Activated CD8-positive, alpha-beta memory T cell treated with anti-CD3 and anti-CD28 coated beads for 36 hours (primary cell): ENCODE measurements around the gene PTEN. TPM values are rescaled to one million over a fixed set of nuclear protein-coding genes. Genes with fewer than 3 reads are reported as not detected.
"Not testable (repeated sequence)": the region's sequence is repeated elsewhere in the genome, so short reads cannot be mapped to it uniquely, and the experiment has no call there.

Source experiments
- CTCF ChIA-PET: fragments of 350-600 bp; sonication (Branson Sonifier 250); formaldehyde crosslinking; loops from one replicate; lab custom pipeline; 2021; ENCODE audit warnings: antibody characterized with exemption; lab: Charles Lee
- POLR2A ChIA-PET: fragments of 350-600 bp; sonication (Branson Sonifier 250); formaldehyde crosslinking; loops from one replicate; lab custom pipeline; 2021; ENCODE audit warnings: antibody characterized with exemption; lab: Charles Lee
- total RNA-seq, 2 experiments: library from RNA; stranded (reverse); gene quantifications; one replicate each; pipeline ENCODE4 v1.2.3, GENCODE V29; 2021

Gene PTEN
- total RNA-seq, 2 experiments from 2014 or later: 42.4 to 48.0 TPM

DNA sequence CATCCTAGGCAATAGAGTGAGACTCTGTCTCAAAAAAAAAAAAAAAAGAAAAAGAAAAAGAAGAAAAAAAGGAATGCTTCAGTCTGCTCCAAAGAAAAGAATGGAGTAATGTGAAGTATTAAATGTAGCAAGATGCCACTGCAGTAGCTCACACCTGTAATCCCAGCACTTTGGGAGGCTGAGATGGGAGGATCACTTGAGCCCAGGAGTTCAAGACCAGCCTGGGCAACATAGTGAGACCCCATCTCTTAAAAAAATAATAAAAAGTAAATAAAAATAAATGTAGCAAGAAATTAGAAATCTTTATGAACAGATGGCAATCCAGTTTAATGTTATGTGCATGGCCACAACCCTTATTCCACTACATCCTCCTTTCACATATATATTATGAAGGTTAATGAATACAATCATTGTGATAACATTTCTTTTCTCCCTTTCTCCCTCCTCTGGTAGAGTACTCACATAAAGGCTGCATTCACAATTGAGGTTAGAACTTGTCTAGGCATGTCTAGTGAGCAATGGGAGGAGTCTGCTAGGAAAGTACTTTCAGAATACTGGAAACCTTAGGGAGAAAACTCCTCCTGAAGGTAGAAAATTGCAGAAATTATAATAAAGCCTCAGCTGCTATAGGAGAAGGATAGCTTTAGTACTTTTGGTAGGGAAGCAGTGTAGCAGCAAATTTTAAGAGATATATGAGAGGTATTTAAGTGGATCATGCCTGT lies 20.5 kb upstream of the PTEN start:
- CTCF ChIA-PET: no interaction called here

DNA sequence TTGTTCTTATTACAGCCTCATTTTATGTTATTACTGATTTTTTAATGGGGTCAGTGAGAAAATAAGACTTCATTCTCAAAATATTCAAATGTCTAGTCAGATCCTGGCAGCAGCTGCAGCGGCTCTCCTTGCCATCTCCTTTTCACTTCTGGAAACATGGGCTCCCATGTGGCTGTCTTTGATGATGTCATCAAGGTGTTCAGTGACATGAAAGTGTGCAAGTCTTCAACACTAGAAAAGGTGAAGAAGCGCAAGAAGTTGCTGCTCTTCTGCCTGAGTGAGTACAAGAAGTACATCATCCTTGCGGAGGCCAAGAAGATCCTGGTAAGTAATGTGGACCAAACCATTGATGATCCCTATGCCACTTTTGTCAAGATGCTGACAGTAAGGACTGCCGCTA lies 19.7 kb upstream of the PTEN start:
- POLR2A ChIA-PET: no interaction called here

More for the DNA sequence above, 20.5 kb upstream of the PTEN start:
- POLR2A ChIA-PET: interaction anchor here (0.7 kb wide), 1 partner anchor 313 kb away, joined by 6 read pairs; no protein-coding TSS in a partner anchor

DNA sequence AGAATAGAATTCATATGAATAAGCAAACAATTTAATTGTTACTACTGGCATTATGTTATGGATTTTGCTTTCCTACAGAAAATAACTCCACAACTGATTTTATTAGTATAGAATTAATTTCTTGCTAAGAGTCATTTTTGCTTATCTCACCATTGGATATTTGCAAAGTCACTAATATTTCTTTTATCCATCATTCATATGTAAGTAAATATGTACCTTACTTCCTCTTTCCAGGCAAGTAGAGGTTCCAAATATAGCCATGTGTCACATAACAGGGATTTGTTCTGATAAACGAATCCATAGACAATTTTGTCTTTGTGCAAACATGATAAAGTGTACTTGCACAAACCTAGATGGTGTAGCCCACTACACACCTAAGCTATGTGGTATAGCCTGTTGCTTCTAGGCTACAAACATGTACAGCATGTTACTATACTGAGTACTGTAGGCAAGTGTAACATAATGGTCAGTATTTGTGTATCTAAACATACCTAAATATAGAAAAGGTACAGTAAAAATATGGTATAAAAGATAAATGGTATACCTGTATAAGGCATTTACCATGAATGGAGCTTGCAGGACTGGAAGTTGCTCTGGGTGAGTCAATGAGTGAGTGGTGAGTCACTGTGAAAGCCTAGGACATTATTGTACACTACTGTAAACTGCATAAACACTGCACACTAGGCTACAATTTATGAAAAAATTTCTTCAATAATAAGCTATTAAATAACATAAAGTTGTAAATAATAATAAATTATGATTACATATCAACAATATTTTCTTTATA lies 18.4 kb upstream of the PTEN start:
- CTCF ChIA-PET: no interaction called here
- POLR2A ChIA-PET: no interaction called here

More for the DNA sequence above, 19.7 kb upstream of the PTEN start:
- CTCF ChIA-PET: no interaction called here

DNA sequence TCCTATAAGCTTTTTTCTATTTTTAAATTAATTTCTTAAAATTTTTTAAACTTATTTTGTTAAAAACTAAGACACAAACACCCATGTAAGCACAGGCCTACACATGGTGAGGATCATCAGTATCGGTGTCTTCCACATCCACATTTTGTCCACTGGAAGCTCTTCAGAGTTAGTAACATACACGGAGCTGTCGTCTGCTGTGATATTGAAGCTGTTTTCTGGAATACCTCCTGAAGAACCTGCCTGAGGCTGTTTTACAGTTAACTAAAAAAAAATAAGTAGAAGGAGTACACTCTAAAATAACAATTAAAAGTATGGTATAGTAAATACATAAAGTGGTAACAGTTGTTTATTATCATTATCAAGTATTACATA lies 17.8 kb upstream of the PTEN start:
- CTCF ChIA-PET: no interaction called here
- POLR2A ChIA-PET: no interaction called here

DNA sequence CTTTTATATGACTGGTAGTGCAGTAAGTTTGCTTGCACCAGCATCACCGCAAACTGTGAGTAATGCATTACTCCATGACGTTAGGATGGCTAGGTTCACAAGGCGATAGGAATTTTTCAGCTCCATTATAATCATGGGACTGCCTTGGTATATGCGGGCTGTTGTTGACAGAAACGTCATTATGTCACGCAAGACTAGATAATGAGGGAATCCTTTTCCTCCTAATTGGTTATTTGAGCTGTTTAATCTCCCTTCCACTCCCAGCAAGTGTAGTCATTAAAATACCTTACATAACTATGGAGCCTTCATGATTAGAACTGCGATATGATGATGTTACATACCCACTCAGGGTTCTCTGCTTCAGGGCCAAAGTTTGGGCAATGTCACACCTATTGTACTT lies 17.4 kb upstream of the PTEN start:
- CTCF ChIA-PET: interaction anchor here (0.7 kb wide), 2 partner anchors 80 to 349 kb away, joined by 3 read pairs; no protein-coding TSS in a partner anchor
- POLR2A ChIA-PET: no interaction called here

DNA sequence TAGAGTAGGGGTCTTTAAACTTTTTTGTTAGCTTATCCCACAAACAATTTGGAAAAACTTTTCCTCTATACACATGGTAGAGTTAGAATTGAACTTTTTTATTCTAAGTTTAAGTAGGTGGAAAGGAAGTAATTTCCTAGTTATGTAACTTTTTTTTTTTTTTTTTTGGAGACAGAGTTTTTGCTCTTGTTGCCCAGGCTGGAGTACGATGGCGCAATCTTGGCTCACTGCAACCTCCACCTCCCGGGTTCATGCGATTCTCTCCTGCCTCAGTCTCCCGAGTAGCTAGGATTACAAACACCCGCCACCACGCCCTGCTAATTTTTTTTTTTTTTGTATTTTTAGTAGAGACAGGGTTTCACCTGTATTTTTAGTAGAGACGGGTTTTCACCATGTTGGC lies 16.7 kb upstream of the PTEN start:
- POLR2A ChIA-PET: not testable (repeated sequence)
- CTCF ChIA-PET: interaction anchor here (0.7 kb wide), 2 partner anchors 79 to 349 kb away, joined by 3 read pairs; no protein-coding TSS in a partner anchor

DNA sequence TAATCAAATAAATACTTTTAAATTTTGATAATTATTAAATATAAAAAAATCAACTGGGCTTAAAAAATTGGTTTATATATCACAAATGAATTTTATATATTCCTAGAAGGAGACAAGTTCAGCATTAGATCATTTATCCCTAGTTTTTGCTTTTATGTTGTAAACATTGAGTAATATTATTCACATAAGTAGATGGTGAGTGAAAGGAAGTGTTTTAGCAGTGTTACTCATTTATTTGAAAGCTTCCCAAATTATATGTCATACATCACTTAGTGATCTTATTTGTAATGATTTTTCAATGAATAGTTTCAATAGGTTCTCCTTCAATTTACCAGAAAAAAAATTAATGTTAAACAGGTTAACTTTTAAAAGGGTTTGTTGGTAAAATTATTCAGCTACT lies 15.9 kb upstream of the PTEN start:
- POLR2A ChIA-PET: no interaction called here
- CTCF ChIA-PET: no interaction called here

DNA sequence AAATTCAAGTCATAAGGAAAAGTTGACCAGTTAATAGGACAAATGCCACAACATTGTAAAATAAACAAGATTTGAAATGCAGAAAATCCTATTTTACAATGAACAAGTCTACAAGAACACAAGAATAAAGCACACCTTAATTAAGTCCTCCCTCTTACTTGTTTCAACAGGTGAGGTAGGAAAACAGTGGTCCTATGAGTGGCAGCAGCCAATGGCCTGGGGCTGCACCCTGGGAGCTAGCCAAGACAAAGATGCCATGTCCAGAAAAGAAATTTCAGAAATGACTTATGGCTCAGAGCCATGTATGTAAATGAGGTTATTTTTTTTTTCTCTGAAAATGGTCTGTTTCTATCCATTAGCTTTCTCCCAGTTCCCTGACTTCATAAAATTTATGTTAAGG lies 14.4 kb upstream of the PTEN start:
- ChIA-PET CTCF (no interaction called here), POLR2A (no interaction called here)

DNA sequence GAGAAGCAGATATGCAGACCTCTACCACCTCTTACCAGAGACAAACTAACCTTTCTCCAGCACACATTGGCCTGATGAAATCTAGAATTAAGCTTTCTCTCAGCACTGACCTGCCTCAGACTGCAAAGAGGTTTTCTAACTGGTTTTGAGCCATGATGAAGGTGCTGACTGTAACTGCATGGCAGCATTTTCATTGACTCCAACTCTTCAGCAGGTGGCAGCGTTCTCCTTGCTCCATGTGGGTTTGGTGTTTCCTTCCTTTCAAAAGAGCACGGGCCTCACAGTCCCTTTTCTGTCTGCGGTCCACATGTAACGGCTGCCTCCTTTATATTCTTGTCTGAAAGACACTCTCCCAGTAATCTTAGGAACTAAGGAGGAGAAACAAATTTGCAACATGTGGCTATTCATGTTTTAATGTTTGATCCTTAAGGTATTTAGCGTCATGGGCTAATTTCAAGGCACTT lies 12.7 kb upstream of the PTEN start:
- ChIA-PET CTCF (interaction anchor here (1.1 to 3.8 kb wide), 3 partner anchors 11 to 541 kb away, joined by 4 to 12 read pairs (median 4); partner anchors contain the start of gene ATAD1), POLR2A (no interaction called here)

DNA sequence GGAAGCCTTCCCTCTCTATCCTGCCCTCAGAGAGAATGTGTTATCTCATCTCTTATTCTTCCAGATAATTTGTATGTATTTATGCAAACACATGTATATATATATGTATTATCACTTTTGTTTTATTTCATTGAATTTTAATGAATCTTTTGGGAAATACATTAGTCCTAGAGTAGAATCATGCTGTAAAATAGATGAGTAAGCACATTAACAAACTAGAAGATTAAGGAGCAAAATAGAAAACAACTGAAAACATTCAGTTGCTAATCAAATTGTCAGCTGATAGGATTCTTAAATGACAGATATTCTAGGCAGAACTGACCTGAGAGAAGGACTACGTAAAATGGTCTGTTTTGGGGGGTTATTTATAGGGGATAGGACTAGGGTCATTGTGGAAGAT lies 11.3 kb upstream of the PTEN start:
- ChIA-PET POLR2A (no interaction called here), CTCF (interaction anchor here (3.8 kb wide), 1 partner anchor 10 kb away, joined by 12 read pairs; no protein-coding TSS in a partner anchor)

DNA sequence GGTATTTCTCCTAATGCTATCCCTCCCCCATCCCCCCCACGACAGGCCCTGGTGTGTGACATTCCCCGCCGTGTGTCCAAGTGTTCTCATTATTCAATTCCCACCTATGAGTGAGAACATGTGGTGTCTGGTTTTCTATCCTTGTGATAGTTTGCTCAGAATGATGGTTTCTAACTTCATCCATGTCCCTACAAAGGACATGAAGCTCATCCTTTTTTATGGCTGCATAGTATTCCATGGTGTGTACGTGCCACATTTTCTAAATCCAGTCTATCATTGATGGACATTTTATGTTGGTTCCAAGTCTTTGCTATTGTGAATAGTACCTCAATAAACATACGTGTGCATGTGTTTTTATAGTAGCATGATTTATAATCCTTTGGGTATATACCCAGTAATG lies 8.2 kb upstream of the PTEN start:
- CTCF ChIA-PET: not testable (repeated sequence)

DNA sequence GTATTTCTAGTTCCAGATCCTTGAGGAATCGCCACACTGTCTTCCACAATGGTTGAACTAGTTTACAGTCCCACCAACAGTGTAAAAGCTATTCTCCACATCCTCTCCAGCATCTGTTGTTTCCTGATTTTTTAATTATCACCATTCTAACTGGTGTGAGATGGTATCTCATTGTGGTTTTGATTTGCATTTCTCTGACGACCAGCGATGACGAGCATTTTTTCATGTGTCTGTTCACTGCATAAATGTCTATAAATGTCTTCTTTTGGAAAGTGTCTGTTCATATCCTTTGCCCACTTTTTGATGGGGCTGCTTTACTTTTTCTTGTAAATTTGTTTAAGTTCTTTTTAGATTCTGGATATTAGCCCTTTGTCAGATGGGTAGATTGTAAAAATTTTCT lies 7.8 kb upstream of the PTEN start:
- CTCF ChIA-PET, POLR2A ChIA-PET: not testable (repeated sequence)

More for the DNA sequence above, 8.2 kb upstream of the PTEN start:
- POLR2A ChIA-PET: not testable (repeated sequence)

DNA sequence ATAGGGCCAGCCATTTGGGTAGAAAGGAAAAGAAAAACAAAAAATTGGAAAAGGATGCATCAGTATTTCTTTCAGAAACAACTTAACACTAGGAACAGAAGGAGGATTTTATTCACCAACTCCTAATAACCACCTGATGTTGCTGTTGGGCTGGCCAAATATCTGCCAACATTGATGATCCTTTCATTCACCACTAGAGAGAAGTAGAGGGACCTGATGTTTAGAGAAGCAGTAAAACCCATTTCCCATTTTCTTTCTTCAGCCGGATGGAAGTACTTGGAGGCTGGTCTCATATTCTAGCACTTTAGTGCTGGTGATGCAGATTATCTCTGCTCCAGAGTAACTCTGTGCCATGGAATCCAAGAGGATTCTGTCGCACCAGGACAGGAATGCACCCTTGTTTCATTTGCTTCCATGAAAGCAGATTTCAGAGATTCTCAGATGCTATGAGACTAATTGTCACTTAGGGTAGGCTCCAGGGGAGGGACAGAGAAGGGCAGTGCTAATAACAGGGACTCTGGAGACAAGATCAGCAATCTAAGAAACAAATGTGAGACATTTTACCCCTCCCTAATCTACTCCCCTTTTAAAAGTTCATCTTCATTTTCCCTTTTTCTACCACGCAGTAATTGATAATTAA lies 3.1 kb upstream of the PTEN start:
- ChIA-PET CTCF (interaction anchor here (0.9 to 2.5 kb wide), 3 partner anchors 9 to 254 kb away, joined by 3 to 12 read pairs (median 4); no protein-coding TSS in a partner anchor), POLR2A (no interaction called here)

DNA sequence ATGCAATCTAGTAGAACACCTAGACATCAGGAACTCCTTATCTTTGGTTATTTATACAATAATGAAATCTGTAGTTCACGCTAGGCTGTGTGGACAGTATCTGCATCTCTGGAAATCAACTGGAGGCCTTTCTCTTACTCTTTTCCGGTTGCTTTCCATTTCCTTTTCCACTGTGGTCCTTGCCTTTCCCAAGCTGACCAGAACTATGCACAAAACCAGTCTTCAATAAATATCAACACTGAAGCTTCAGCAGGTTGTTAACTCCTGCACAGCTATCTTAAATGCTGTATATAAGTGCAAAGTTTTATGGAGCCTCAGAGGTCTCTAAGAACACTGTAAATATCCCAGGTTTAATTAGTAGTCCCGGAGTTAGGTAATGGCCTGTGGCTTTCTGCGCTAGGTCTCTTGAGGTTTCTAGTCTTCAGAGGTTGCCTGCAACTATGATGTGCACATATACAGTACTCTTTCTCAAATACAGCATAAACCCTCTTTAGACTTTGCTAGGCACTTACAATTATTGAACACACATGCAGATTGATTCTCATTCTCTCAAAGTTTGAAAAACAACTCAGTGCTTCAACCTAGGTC lies 2.5 kb upstream of the PTEN start:
- POLR2A ChIA-PET: interaction anchor here (1.5 to 3.2 kb wide), 3 partner anchors 42 to 231 kb away, joined by 10 to 28 read pairs (median 12); partner anchors contain the start of gene ATAD1
- CTCF ChIA-PET: interaction anchor here (0.9 to 2.8 kb wide), 4 partner anchors 9 to 253 kb away, joined by 3 to 12 read pairs (median 8); partner anchors contain the start of gene ATAD1

DNA sequence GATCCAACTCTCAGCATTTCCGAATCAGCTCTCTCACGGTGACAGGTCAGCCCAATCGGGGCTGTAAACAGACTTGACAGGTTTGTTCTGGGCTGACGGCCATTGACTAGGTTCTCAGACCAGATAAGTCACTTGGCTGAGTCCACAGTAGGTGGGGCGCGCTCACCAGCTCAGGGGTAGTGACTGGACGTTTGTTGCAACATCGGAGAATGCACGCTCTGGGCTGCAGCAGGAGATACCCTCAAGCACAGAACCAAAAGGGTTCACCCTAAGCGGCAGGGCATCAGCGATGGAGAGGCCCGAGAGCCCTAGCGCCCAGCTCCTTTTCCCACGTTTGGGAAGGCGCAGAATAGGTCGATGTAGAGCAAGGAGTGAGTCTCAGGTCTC lies 1.9 kb upstream of the PTEN start:
- ChIA-PET CTCF (interaction anchor here (1.0 to 2.8 kb wide), 5 partner anchors 10 to 528 kb away, joined by 3 to 12 read pairs (median 4); partner anchors contain the start of gene ATAD1), POLR2A (interaction anchor here (1.0 to 3.2 kb wide), 7 partner anchors 31 to 721 kb away, joined by 3 to 28 read pairs (median 7); partner anchors contain the start of genes ATAD1 and RNLS)

DNA sequence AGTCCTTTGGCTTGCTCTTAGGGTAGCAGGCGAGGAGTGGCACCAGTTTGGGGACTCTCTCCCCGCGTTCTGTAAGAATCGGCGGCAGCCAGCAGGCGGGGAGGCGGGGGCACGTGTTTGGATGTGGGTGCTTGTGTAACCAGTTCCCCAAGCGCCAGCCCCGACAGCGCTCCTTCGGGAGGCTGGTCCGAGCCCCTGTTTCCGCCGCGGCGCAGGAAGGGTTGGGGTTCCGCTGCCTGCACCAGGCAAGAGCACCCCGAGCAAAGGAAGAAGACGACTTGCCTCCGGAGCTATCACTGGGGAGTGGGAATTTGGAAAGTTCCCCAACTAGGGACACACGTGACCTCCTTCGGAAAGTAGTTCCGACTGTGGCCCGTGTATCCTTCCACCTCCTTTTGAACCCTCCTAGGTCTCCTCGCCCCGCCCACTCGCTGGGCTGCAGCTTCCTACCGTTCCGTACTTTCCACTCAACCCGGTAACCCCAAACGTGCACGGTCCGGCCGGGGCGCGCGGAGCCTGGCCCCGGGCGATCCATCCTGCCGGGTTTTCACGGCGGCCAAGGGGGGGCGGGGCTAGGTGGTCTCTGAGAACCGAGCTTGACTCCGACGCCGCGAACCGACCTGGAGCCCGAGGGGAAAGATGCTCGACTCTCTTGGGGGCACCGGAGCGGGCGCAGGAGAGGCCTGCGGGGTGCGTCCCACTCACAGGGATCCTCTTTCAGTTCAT lies 1.3 kb upstream of the PTEN start:
- POLR2A ChIA-PET: interaction anchor here (1.0 to 3.2 kb wide), 8 partner anchors 32 to 721 kb away, joined by 3 to 28 read pairs (median 6); partner anchors contain the start of genes ATAD1 and RNLS
- CTCF ChIA-PET: interaction anchor here (1.0 to 2.8 kb wide), 6 partner anchors 11 to 527 kb away, joined by 3 to 12 read pairs (median 4); partner anchors contain the start of gene ATAD1

DNA sequence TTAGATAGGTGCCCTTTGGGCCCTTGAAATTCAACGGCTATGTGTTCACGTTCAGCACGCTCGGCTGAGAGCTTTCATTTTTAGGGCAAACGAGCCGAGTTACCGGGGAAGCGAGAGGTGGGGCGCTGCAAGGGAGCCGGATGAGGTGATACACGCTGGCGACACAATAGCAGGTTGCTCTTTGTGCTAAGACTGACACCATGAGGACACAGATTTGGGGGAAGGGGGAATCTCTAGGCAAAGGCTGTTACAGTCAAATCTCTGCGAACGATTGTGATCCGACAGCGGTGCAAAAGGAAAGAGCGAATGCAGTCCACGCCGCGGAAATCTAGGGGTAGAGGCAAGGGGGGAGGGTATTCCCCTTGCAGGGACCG lies 759 bp upstream of the PTEN start:
- ChIA-PET CTCF (interaction anchor here (1.1 to 2.8 kb wide), 4 partner anchors 11 to 80 kb away, joined by 3 to 12 read pairs (median 7); partner anchors contain the start of gene ATAD1), POLR2A (interaction anchor here (0.6 to 3.2 kb wide), 9 partner anchors 32 to 720 kb away, joined by 3 to 28 read pairs (median 5); partner anchors contain the start of genes ATAD1 and RNLS)
